NCI-H526 (cell line): ENCODE measurements around the gene TM4SF5.

ENCODE experiments used
- DNase-seq, 2 experiments: peaks; one replicate each; lab custom pipeline; 2025; lab: John Stamatoyannopoulos, UW

The TM4SF5 gene

DNA sequence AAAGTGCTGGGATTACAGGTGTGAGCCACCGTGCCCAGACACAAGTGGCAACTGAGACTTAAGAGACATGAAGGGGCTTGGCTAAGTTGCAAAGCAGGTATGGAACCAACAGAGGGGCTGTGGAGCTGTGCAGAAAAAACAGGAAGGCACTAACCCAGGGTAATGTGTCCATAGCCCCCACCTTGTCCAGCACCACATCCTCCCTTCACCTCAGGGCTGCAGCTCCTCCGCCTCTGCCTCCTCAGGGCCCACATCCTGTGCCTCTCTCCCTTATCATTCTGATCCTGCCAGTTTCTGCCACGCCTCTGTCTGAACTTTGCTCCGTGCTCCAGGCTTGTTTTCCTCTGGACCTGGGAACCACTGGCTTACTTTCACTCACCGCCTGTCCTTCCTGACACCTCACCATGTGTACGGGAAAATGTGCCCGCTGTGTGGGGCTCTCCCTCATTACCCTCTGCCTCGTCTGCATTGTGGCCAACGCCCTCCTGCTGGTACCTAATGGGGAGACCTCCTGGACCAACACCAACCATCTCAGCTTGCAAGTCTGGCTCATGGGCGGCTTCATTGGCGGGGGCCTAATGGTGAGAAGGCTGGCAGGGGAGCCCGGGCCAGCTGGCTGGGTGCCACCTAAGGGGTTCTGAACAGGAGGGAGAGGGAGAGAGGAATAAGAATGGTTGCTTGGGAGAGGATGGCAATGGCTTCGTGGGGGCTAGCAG, at the start of gene TM4SF5:
TSS of gene TM4SF5 (plus strand) at position 368 of the 716 bp plus-strand sequence. CDS start at position 405, 37 bp downstream.
- peak in 1 of 2 experiments; percentile 18 for DNase-seq

DNA sequence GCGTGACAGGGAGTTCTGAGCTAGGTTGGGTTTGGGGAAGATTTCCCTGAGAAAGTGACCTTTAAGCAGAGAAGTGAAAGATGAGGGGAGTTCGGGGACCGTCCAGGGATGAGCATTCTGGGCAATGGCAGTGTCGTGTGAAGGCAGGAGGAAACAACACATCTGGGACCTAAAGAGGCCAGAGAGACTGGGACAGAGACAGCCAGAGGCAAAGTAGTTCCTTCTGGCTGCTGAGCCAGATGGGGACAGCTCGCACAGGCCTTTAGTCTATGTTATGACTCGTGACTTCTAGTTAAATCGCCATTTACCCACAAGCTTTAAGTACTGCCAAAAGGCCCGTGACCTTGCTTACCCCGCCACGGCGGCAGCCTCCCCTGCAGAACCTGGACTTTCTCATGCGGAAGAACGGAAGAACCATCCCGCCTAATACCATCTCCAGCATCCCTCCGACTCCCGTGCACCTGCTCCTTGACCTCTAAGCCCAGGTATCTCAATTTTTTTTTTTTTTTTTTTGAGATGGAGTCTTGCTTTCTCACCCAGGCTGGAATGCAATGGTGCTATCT, 48.9 kb upstream of the TM4SF5 start:
- no peak for DNase-seq

GRCh38 chr17:4724650-4725049, 47.0 kb upstream of the TM4SF5 start:
- DNase-seq, result no peak

- DNase-seq, result no peak
These were observed 45.9 kb upstream of the TM4SF5 start for GRCh38 chr17:4725646-4726310.

GRCh38 chr17:4728124-4728523, 43.6 kb upstream of the TM4SF5 start:
- DNase-seq, result no peak

DNA sequence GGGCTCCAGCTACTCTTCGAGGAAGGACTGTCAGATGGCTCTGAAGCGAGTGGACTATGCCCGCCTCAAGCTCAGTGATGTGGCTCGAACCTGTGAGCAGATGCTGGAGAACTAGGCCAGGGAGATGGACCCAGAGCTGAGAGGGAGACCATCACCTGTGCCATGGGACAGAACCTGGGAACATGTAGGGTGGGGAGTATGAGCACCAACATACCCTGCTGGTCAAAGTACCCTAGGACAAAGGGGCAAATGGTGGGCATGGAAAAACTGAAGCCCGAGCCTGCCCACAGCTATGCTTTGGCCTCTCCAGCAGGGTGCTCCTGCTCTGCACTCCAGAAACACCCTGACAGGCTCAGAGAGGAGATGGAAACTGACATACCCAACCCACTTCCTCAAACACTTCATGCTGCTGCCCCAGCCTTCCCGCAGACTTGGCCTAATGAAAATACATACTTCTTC, 38.6 kb upstream of the TM4SF5 start:
- DNase-seq, result no peak

DNA sequence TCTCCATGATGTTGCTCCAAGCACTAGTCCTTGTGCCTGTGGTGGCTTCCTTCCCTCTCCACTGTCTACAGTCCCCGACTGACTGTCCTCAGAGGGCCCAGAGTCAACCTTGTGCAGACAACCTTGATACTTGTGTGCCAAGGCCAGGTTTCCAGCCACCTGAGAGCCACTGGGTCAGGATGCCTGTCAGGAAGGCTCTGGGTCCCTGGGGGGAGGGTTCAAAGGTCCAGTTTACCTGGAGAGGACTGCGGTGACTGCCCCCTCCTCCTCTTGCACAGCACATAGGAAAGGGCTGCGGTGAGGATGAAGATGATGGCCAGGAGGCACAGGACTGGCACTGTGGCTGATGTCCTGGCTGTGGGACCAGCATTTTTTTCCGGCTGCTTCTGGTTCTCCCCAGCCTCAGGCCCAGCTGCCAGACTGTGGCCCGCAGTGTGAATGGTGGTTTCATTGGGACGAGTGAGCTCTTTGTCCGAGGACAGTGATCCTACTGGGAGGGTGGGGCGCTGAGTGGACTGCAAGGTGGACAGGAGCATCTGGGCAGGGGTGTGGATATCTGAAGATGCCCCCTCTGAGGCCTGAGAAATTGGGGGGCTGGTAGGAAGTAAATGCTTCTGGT, 36.7 kb upstream of the TM4SF5 start:
- no peak for DNase-seq

- no peak for DNase-seq
These were observed 35.6 kb upstream of the TM4SF5 start for GRCh38 chr17:4735876-4736651.

DNA sequence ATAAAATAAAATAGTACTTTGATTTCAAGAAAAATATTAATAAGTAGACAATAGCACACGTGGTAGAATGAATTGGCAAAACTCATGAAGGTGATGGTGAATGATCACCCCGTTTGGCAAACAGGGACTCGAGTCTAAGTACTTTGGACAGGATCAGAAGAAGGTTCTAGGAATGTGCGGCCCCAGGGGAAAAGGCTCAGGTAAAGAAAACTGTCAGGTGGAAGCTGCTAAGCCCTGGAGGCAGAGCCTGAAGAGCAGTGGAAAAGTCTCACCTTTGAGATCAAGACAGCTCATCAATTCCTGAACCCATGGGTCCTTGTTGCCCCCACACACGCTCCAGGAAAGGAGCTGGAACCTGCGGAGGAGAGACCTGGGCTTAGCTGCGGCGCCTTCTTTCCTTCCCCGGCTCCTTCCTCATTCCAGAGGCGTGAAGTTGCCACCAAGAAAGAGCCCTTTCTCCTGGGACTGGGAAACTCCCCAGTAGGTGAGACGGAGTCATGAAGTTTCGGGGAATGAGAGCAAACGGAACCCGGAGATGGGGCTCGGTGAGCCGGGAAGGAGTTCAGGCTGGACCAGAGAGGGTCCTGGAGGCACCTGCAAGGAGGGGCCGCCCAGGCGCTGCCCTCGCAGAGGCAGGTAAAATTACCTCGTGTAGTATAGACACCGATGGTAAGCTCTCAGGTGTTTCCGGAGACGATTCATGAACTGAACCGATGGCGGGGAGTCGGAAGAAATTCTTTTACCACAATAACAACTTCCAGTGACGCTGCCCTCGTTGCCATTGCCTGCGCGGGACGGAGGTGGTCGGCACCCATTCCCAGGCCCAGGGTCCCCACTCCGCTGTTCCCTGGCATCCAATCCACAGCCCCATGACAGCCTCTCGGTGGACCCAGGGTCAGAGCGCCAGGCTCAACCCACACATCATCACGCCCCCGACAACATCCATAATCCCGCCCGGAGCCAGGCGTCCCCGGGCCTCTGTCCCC, 33.3 kb upstream of the TM4SF5 start:
- DNase-seq, result no peak

GRCh38 chr17:4739122-4740024, 32.3 kb upstream of the TM4SF5 start, which contains the start of the genes CXCL16 and ZMYND15:
Gene CXCL16, minus strand, starts transcription at chr17:4739928. Its CDS starts 589 bp downstream, at chr17:4739339.
Gene ZMYND15, plus strand, starts transcription at chr17:4739833. Its CDS starts 716 bp downstream, at chr17:4740549.
- peak in 1 of 2 experiments; percentile 54 for DNase-seq

GRCh38 chr17:4740025-4740351, 31.7 kb upstream of the TM4SF5 start:
- no peak for DNase-seq

DNA sequence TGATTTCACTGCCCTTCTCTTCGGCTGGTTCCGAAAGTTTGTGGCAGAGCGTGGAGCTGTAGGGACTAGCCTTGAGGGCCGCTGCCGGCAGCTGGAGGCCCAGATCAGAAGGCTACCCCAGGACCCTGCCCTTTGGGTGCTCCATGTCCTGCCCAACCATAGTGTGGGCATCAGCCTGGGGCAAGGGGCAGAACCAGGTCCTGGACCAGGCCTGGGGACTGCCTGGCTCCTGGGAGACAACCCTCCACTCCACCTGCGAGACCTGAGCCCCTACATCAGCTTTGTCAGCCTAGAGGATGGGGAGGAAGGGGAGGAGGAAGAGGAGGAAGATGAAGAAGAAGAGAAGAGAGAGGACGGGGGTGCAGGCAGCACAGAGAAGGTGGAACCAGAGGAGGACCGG, 31.1 kb upstream of the TM4SF5 start:
- DNase-seq, result no peak

GRCh38 chr17:4741544-4741943, 30.1 kb upstream of the TM4SF5 start:
- no peak for DNase-seq

GRCh38 chr17:4742133-4742532, 29.6 kb upstream of the TM4SF5 start:
- no peak for DNase-seq

- DNase-seq, result no peak
These were observed 29.1 kb upstream of the TM4SF5 start for GRCh38 chr17:4742629-4743028.

- DNase-seq, result no peak
These were observed 28.5 kb upstream of the TM4SF5 start for GRCh38 chr17:4743216-4743615.

DNA sequence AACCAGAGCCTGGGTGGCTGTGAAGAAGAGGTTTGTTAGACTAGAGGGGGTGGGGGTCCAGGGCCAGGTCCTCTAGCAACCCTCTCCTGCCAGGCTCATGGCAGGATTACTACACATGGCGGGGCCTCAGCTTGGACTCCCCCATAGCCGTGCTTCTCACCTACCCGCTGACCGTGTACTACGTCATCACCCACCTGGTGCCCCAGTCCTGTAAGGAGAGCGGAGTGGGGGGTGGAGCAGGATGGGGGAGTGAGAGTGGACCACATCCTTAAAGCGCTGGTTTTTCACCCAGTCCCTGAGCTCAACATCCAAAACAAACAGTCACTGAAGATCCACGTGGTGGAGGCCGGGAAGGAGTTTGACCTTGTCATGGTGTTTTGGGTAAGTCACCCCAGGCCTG, 27.8 kb upstream of the TM4SF5 start:
- DNase-seq, result no peak

DNA sequence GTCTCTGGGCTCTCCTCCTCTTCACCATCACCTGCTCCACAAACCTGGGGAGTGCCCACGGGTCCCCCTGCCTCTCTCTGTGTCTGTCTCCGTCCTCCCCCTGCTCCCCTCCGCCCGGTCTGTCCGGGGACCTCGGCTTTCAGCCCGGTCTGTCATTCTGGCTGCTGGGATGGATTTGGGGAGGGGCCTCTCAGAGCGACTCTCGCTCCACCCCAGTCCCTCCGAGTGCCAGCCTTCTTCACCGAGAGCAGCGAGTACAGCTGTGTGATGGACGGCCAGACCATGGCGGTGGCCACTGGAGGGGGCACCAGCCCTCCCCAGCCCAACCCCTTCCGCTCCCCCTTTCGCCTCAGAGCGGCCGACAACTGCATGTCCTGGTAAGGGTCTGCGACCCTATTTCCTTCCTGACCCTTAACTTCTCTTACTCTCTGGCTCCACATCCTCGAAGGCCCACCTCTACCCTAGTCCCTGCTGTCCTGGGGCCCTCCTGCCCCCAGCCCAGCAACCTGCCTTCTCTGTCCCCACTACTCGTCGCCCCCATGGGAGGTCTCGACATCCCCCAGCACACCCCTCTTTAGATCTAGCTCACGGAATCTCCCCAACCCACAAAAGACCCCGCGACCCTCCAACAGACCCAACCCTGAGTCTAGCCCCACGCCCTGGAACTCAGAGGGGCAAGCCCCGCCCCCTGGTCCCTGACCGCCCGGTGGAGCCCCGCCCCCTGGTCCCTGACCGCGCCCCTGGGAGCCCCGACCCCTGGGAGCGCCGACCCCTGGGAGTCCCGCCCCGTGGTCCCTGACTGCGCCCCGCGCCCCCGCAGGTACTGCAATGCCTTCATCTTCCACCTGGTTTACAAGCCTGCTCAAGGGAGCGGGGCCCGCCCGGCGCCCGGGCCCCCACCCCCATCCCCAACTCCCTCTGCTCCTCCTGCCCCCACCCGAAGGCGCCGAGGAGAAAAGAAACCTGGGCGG, 26.4 kb upstream of the TM4SF5 start:
- DNase-seq, result no peak
